Astrocyte of the cerebellum (primary cell): ENCODE data around the gene RPS6KA5.
"Not testable (repeated sequence)": the region's sequence is repeated elsewhere in the genome, so short reads cannot be mapped to it uniquely, and the experiment has no call there.

Experiments used
- DNase-seq: peaks from one replicate; pipeline ENCODE4 v3.0.0-alpha.2; 2011; ENCODE audit warnings: low read depth
- H3K4me3 ChIP-seq: 2 replicates; pipeline ENCODE4 v1.5.1; 2011; ENCODE audit warnings: mild to moderate bottlenecking, low read depth, low read length, moderate library complexity
- in situ Hi-C: cut with HindIII; loops from 2 replicates; pipeline ENCODE4 v1.10.0; 2017; ENCODE audit warnings: low sequenced_read_pairs
- TF ChIP-seq, protein P1 (sequence below): IDR thresholded peaks from 2 replicates; pipeline ENCODE4 v1.5.1; 2012; ENCODE audit warnings: low read length, low read depth, moderate library complexity, mild to moderate bottlenecking; ENCODE audit errors: missing control alignments

RPS6KA5 gene

DNA sequence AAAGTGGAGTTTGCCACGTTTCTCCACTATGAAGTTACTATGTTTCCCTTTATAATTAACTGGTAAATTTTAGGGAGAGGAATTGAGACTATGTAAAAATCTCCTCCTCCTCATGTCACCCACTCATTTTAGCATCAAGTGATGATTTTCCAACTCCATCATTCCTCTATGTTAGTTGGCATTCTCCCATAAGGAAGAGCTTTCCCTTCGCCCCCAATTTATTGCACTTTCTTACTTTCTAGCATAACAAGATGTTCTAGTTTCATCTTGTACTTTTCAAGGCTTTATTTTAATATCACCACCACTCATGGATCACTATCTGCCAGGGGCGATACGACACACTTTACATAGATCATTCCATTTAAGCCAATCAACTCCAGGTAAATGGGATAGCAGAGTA, 97.1 kb downstream of the RPS6KA5 start:
- no peak for DNase-seq
- TF ChIP-seq, protein P1, sequence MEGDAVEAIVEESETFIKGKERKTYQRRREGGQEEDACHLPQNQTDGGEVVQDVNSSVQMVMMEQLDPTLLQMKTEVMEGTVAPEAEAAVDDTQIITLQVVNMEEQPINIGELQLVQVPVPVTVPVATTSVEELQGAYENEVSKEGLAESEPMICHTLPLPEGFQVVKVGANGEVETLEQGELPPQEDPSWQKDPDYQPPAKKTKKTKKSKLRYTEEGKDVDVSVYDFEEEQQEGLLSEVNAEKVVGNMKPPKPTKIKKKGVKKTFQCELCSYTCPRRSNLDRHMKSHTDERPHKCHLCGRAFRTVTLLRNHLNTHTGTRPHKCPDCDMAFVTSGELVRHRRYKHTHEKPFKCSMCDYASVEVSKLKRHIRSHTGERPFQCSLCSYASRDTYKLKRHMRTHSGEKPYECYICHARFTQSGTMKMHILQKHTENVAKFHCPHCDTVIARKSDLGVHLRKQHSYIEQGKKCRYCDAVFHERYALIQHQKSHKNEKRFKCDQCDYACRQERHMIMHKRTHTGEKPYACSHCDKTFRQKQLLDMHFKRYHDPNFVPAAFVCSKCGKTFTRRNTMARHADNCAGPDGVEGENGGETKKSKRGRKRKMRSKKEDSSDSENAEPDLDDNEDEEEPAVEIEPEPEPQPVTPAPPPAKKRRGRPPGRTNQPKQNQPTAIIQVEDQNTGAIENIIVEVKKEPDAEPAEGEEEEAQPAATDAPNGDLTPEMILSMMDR: no peak
- in situ Hi-C loops: no loop called here
- H3K4me3 ChIP-seq: no peak overlapping the region

DNA sequence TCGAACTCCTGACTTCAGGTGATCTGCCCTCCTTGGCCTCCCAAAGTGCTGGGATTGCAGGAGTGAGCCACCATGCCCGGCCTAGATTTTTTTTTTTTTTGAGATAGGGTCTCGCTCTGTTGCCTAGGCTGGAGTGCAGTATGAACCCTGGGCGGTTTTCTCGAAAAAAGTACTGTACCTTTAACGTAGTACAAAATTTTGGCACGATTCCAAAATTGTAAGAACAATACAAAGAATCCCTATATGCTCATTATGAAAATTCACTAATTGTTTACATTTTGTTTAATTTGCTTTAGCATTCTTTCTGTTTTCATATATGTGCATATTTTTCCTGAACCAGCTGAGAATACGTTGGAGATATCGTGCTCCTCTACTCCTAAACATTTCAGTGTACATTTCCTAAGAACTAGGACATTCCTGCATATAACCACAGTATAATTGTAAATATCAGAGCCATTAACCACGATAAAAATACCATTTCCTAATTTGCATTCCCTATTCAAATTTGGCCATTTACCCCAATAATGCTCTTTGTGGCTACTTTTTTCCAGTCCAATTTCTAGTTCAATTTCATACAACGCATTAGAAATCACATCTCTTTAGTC, 97.8 kb downstream of the RPS6KA5 start:
- DNase-seq: no peak
- in situ Hi-C loops: no loop called here
- H3K4me3 ChIP-seq: no peak overlapping the region
- TF ChIP-seq, protein P1: no peak

DNA sequence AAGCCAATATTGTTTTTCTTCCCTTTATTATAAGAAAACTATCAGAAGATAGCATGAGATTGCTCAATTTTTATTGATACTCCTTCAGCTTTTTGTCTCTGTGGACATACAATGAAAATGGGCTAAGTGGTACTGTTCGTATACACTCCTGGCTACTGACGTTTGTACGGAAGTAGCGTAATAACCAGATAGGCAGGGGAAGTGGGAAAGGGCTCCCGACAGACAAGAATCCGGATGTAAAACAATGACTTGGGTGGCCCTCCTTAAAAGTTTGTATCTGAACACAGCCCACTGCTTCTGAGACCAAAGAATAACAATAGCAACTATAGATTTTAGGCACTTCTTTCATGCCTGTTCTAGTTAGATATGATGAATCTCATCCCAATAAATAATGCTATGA, 99.6 kb downstream of the RPS6KA5 start:
- in situ Hi-C loops: no loop called here
- no peak overlapping the region for H3K4me3 ChIP-seq
- no peak for DNase-seq
- TF ChIP-seq, protein P1: no peak

DNA sequence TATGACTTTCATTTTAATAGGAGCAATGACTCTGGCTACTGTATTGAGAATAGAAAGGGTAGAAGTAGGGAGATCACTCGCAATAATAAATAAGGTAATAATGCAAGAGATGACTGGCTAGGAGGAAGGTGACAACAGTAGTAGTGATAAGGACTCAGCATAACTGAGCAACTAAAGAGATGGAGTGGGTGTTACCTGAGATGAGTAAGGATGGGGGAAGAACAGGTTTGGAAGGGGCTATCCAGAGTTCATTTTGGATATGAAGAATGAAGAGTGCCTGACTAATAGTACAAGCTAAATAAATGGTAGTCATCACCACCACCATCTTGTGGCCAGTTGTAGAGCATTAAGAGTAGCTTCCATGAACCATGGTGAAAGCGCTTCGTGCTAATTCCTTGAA, 101.1 kb downstream of the RPS6KA5 start:
- in situ Hi-C loops: no loop called here
- no peak for DNase-seq
- TF ChIP-seq, protein P1: no peak
- H3K4me3 ChIP-seq: no peak overlapping the region

DNA sequence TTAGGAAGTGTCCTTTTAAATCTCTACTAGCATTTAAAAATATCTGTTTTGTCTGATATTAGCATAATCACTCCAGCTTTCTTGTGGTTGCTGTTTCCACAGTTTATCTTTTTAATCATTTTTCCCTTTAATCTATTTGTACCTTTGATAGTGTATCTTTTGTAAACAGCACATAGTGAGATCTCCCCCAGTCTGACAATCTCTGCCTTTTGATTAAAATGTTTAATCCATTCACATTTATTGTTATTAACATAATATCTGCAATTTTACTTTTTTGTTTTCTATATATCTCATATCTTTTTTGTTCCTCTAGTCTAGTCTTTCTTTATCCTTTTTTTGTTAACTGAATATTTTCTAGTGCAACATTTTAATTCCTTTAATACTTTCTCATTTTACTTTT, 104.2 kb downstream of the RPS6KA5 start:
- TF ChIP-seq, protein P1: no peak
- no peak overlapping the region for H3K4me3 ChIP-seq
- DNase-seq: no peak
- in situ Hi-C loops: no loop called here

DNA sequence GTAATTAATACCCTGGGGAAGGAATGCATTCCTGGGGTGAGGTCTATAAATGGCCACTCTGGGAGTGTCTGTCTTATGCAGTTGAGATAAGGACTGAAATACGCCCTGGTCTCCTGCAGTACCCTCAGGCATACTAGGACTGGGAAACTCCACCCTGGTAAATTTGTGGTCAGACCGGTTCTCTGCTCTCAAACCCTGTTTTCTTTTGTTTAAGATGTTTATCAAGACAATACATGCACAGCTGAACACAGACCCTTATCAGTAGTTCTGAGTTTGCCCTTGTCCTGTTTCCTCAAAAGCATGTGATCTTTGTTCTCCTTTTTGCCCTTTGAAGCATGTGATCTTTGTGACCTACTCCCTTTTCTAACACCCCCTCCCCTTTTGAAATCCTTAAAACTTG, 106.8 kb downstream of the RPS6KA5 start:
- H3K4me3 ChIP-seq, DNase-seq, in situ Hi-C loops: not testable (repeated sequence)

DNA sequence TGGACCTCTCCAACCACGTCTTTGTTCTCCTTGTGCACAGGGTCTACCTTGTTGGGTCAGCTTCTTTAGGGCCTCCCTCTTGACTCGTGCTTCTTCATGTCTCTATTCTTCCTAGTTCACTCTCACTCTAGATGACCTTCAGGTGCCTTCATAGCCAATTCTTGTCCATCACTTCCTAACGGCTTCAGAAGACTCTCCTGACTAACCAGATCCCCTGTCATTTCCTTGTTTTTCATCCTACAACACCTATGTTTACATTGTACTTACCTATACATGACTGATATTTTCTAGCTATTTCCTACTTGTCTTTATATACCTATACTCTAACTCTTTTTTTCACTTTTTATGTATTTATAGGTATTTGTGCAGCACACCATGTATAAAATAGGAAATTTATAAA, 117.1 kb downstream of the RPS6KA5 start:
- in situ Hi-C loops: no loop called here
- TF ChIP-seq, protein P1: no peak
- no peak for DNase-seq
- no peak overlapping the region for H3K4me3 ChIP-seq
